Superior temporal gyrus (tissue), 1 donor: ENCODE measurements around the gene HSD11B1.

Source experiments
- DNase-seq: peaks from one replicate; pipeline ENCODE4 v3.0.0-alpha.2; 2016; ENCODE audit errors: extremely low spot score

The HSD11B1 gene

GRCh38 chr1:209727286-209727685 lies 22.6 kb downstream of the HSD11B1 start:
- no peak for DNase-seq

GRCh38 chr1:209727785-209728184 lies 23.1 kb downstream of the HSD11B1 start:
- DNase-seq: no peak

GRCh38 chr1:209728466-209728865 lies 23.8 kb downstream of the HSD11B1 start:
- peak; percentile 87 for DNase-seq

GRCh38 chr1:209729436-209729835 lies 24.8 kb downstream of the HSD11B1 start:
- DNase-seq: no peak

- no peak for DNase-seq
These were observed 28.1 kb downstream of the HSD11B1 start for GRCh38 chr1:209732725-209733124.

- DNase-seq: no peak
These were observed 29.0 kb downstream of the HSD11B1 start for GRCh38 chr1:209733409-209734192.

- no peak for DNase-seq
These were observed 32.0 kb downstream of the HSD11B1 start for GRCh38 chr1:209736490-209737117.

GRCh38 chr1:209737118-209737505 lies 32.5 kb downstream of the HSD11B1 start:
- DNase-seq: no peak

GRCh38 chr1:209738270-209738669 lies 33.6 kb downstream of the HSD11B1 start:
- DNase-seq: no peak

- DNase-seq: no peak
These were observed 36.5 kb downstream of the HSD11B1 start for GRCh38 chr1:209741193-209741592.

GRCh38 chr1:209741889-209742288 lies 37.2 kb downstream of the HSD11B1 start:
- DNase-seq: no peak

GRCh38 chr1:209742409-209743144 lies 37.9 kb downstream of the HSD11B1 start:
- peak; percentile 47 for DNase-seq

- DNase-seq: peak; percentile 55
These were observed 38.5 kb downstream of the HSD11B1 start for GRCh38 chr1:209743145-209743482.

GRCh38 chr1:209746451-209747165 lies 42.0 kb downstream of the HSD11B1 start:
- DNase-seq: no peak

GRCh38 chr1:209747580-209748262 lies 43.1 kb downstream of the HSD11B1 start:
- DNase-seq: peak; percentile 89

GRCh38 chr1:209748620-209749019 lies 44.0 kb downstream of the HSD11B1 start:
- DNase-seq: no peak

- no peak for DNase-seq
These were observed 44.6 kb downstream of the HSD11B1 start for GRCh38 chr1:209749205-209749604.

GRCh38 chr1:209749670-209750323 lies 45.2 kb downstream of the HSD11B1 start:
- no peak for DNase-seq

GRCh38 chr1:209751627-209752231 lies 47.1 kb downstream of the HSD11B1 start:
- no peak for DNase-seq

GRCh38 chr1:209752890-209753289 lies 48.2 kb downstream of the HSD11B1 start:
- no peak for DNase-seq

GRCh38 chr1:209755256-209755655 lies 50.6 kb downstream of the HSD11B1 start:
- DNase-seq: no peak
